Activated B cell treated with CpG ODN at 0.5 μM for 24 hours (primary cell): ENCODE results near the gene ADAMTS12. TPM values are rescaled to one million over a fixed set of nuclear protein-coding genes. Genes with fewer than 3 reads are reported as not detected.

Experiments
- ATAC-seq: fragments of 200-7000 bp; cut with Tn5 transposase; one replicate; pipeline ENCODE4 v1.10.0; 2021; ENCODE audit warnings: low read depth, mild to moderate bottlenecking, moderate library complexity
- CTCF ChIA-PET: fragments of 350-600 bp; sonication (Branson Sonifier 250); formaldehyde crosslinking; loops from one replicate; lab custom pipeline; 2021; ENCODE audit warnings: antibody characterized with exemption; lab: Charles Lee
- POLR2A ChIA-PET: fragments of 350-600 bp; sonication (Branson Sonifier 250); formaldehyde crosslinking; loops from one replicate; lab custom pipeline; 2021; ENCODE audit warnings: antibody characterized with exemption; lab: Charles Lee
- DNase-seq: peaks from one replicate; pipeline ENCODE4 v3.0.0; 2022
- H3K27ac Mint-ChIP-seq: one replicate; pipeline ENCODE4 v1.8.0; 2020; ENCODE audit warnings: mixed read lengths
- H3K27me3 Mint-ChIP-seq: one replicate; pipeline ENCODE4 v1.8.0; 2021; ENCODE audit warnings: mixed read lengths
- H3K36me3 Mint-ChIP-seq: one replicate; pipeline ENCODE4 v1.8.0; 2021; ENCODE audit warnings: low read depth, mixed read lengths
- H3K4me1 Mint-ChIP-seq: one replicate; pipeline ENCODE4 v1.8.0; 2021; ENCODE audit warnings: mixed read lengths
- H3K4me3 Mint-ChIP-seq: one replicate; pipeline ENCODE4 v1.8.0; 2020; ENCODE audit warnings: mild to moderate bottlenecking, mixed read lengths
- H3K9me3 Mint-ChIP-seq: one replicate; pipeline ENCODE4 v1.8.0; 2020; ENCODE audit warnings: mixed read lengths
- intact Hi-C: fragments of 100-400 bp; cut with micrococcal nuclease; formaldehyde crosslinking; loops from one replicate; pipeline ENCODE4 v1.15.1; 2024
- total RNA-seq: library from RNA; stranded (reverse); gene quantifications from 2 replicates; pipeline ENCODE4 v1.2.3, GENCODE V29; 2022
- TF ChIP-seq, protein P1 (sequence below): fragments of 200-600 bp; IDR thresholded peaks from one replicate; pipeline ENCODE4 v1.8.0; 2022; ENCODE audit warnings: antibody characterized with exemption, mild to moderate bottlenecking

The ADAMTS12 gene
- total RNA-seq, 1 donor from 2014 or later, result not detected

DNA sequence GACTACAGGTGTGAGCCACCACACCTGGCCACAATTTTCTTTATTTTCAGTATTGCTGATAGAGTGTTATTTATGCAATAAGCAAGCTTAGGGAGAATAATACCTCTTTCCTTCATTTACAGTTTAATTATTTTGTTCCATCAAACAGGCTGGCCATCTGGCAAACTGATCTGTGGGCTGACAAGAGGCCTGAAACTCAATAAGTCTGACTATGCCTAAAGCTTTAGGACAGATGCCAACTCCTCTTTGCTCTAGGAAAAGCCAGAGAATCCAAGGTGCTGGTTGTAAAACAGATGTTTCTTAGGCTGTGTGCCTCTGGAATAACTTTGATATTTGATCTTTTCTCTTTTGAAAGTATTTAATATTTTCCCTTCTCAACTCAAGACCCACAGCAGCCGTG is 352.6 kb downstream of the ADAMTS12 start:
- DNase-seq (no peak), ATAC-seq (no peak)
- Mint-ChIP-seq H3K9me3 (no peaks in the 10 kb centered on the region), H3K27ac (no peak overlapping the region), H3K27me3 (peaks cover 7% of the 10 kb centered on the region), H3K4me3 (no peak overlapping the region), H3K36me3 (no peaks in the 10 kb centered on the region), H3K4me1 (no peaks in the 10 kb centered on the region)
- intact Hi-C loops, result no loop called here
- TF ChIP-seq, protein P1, sequence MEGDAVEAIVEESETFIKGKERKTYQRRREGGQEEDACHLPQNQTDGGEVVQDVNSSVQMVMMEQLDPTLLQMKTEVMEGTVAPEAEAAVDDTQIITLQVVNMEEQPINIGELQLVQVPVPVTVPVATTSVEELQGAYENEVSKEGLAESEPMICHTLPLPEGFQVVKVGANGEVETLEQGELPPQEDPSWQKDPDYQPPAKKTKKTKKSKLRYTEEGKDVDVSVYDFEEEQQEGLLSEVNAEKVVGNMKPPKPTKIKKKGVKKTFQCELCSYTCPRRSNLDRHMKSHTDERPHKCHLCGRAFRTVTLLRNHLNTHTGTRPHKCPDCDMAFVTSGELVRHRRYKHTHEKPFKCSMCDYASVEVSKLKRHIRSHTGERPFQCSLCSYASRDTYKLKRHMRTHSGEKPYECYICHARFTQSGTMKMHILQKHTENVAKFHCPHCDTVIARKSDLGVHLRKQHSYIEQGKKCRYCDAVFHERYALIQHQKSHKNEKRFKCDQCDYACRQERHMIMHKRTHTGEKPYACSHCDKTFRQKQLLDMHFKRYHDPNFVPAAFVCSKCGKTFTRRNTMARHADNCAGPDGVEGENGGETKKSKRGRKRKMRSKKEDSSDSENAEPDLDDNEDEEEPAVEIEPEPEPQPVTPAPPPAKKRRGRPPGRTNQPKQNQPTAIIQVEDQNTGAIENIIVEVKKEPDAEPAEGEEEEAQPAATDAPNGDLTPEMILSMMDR, result no peak
- CTCF ChIA-PET, result no interaction called here
- POLR2A ChIA-PET, result no interaction called here

GRCh38 chr5:33538201-33538600 is 353.6 kb downstream of the ADAMTS12 start:
- no peaks in the 10 kb centered on the region for H3K9me3 Mint-ChIP-seq
- TF ChIP-seq, protein P1, result no peak
- H3K36me3 Mint-ChIP-seq, result no peaks in the 10 kb centered on the region
- no peaks in the 10 kb centered on the region for H3K4me1 Mint-ChIP-seq
- no peak overlapping the region for H3K4me3 Mint-ChIP-seq
- H3K27ac Mint-ChIP-seq, result no peak overlapping the region
- ATAC-seq, result no peak
- CTCF ChIA-PET, result no interaction called here
- DNase-seq, result no peak
- peaks cover 7% of the 10 kb centered on the region for H3K27me3 Mint-ChIP-seq
- intact Hi-C loops, result no loop called here
- POLR2A ChIA-PET, result no interaction called here

DNA sequence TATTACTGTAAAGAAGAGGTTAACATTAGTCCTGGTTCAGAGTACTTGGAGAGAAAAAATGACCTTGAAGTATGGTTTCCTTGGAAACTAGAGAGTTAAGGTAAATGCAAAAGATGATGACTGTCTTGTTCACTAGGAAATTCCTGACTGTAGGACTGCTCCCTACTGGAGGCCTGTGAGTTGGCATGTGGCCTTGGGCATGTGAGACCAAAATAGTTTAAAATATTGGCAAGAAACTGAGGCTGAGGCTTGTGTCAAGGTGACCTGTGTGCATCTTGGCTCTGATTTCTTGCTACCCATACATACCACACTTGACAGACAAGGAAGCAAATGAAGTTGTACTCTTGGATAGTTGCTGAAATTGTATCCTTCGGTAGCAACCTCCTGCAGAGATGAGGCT is 354.6 kb downstream of the ADAMTS12 start:
- Mint-ChIP-seq H3K9me3 (no peaks in the 10 kb centered on the region), H3K27ac (no peak overlapping the region), H3K4me1 (no peaks in the 10 kb centered on the region), H3K27me3 (peaks cover 7% of the 10 kb centered on the region), H3K36me3 (no peaks in the 10 kb centered on the region), H3K4me3 (no peak overlapping the region)
- TF ChIP-seq, protein P1, result no peak
- ChIA-PET CTCF (no interaction called here), POLR2A (no interaction called here)
- DNase-seq (no peak), ATAC-seq (no peak)
- intact Hi-C loops, result no loop called here

DNA sequence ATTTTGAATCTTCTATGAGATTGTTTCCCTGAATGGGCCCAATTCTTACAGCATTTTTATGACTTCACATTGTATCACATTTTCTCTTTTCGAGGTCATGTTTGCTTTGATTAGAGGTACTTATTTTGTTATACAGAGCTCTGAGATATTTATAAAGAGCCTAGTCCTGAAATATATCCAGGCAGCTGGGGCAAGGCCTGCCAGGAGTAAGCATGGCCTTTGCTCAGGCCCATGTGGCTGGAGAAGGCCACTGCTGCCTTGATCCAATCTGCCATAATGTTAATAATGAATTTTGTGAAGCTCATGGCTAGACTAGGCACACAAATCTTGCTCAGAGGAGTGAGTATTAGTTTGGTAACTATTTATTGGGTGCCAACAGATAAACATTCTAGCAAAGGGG is 355.0 kb downstream of the ADAMTS12 start:
- TF ChIP-seq, protein P1, result no peak
- intact Hi-C loops, result no loop called here
- H3K36me3 Mint-ChIP-seq, result no peaks in the 10 kb centered on the region
- H3K27me3 Mint-ChIP-seq, result peaks cover 7% of the 10 kb centered on the region
- DNase-seq (no peak), ATAC-seq (no peak)
- ChIA-PET POLR2A (no interaction called here), CTCF (no interaction called here)
- no peak overlapping the region for H3K27ac Mint-ChIP-seq
- H3K4me3 Mint-ChIP-seq, result no peak overlapping the region
- no peaks in the 10 kb centered on the region for H3K4me1 Mint-ChIP-seq
- H3K9me3 Mint-ChIP-seq, result no peaks in the 10 kb centered on the region

- intact Hi-C loops, result no loop called here
- DNase-seq, result no peak
- Mint-ChIP-seq H3K27me3 (peaks cover 5% of the 10 kb centered on the region), H3K9me3 (no peaks in the 10 kb centered on the region), H3K27ac (no peak overlapping the region), H3K4me3 (no peak overlapping the region), H3K4me1 (no peaks in the 10 kb centered on the region), H3K36me3 (no peaks in the 10 kb centered on the region)
- POLR2A ChIA-PET, result no interaction called here
- ATAC-seq, result no peak
- CTCF ChIA-PET, result no interaction called here
- TF ChIP-seq, protein P1, result no peak
Observed at GRCh38 chr5:33531824-33532223, 360.0 kb downstream of the ADAMTS12 start.
